Right lobe of liver (tissue), 4 donors: Measurements from ENCODE around the gene NAALADL2.

Experiments used
- POLR2A ChIP-seq: fragments of 450-650 bp; IDR thresholded peaks from one replicate; pipeline ENCODE4 v1.6.1; 2017; ENCODE audit warnings: antibody characterized with exemption, mild to moderate bottlenecking
- TF ChIP-seq, protein P1 (sequence below), 4 donors: fragments of 200-600 bp in 3 of 4; fragments of 450-650 bp in 1 of 4; IDR thresholded peaks; one replicate each; pipeline versions ENCODE4 v1.5.1 to v1.8.0; 2016 to 2022; ENCODE audit warnings: antibody characterized with exemption in 4 of 4, mild to moderate bottlenecking in 2 of 4
- donor health status: DM: no; HTN: no; CAD: no.
- donor health status: DM: no; HTN: no; CAD: no.
- donor health status: DM: no; HTN: yes; CAD: no.

DNA sequence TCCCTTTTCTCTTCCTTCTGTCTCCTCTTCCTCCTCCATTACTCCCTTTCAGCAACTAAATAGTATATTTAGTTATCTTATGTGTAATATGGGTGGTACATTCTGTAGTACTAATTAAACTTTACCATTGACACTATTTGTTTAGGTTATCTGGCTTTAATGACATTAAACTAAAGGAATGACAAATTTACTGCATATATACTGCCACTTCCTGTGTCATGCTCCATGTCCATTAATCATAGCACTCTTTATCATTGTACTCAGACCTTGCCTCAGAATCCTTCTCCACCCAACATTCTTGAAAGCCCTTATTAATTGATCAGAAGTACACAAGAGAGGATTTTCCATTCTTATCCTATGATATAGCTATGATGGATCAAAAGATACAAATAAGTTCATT, 244.2 kb downstream of the NAALADL2 start:
- TF ChIP-seq, protein P1, sequence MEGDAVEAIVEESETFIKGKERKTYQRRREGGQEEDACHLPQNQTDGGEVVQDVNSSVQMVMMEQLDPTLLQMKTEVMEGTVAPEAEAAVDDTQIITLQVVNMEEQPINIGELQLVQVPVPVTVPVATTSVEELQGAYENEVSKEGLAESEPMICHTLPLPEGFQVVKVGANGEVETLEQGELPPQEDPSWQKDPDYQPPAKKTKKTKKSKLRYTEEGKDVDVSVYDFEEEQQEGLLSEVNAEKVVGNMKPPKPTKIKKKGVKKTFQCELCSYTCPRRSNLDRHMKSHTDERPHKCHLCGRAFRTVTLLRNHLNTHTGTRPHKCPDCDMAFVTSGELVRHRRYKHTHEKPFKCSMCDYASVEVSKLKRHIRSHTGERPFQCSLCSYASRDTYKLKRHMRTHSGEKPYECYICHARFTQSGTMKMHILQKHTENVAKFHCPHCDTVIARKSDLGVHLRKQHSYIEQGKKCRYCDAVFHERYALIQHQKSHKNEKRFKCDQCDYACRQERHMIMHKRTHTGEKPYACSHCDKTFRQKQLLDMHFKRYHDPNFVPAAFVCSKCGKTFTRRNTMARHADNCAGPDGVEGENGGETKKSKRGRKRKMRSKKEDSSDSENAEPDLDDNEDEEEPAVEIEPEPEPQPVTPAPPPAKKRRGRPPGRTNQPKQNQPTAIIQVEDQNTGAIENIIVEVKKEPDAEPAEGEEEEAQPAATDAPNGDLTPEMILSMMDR (IDR thresholded peaks at IDR 0.05) = no peak
- no peak for TF ChIP-seq POLR2A
